ENCODE measurements around the gene KDM4C. TPM values are rescaled to one million over a fixed set of nuclear protein-coding genes. Genes with fewer than 3 reads are reported as not detected.

Gene KDM4C
- total RNA-seq, 5 donors from 2014 or later (not counting 1 experiment from before 2014, with no cell fraction given) = 66.4 to 107 (median 76.0) TPM

GRCh38 chr9:7192266-7192665 is 434.5 kb downstream of the KDM4C start:
- Mint-ChIP-seq H3K27me3 (no peaks in the 10 kb centered on the region), H3K4me1 (no peaks in the 10 kb centered on the region), H3K9me3 (peaks cover 8 to 24% (median 10%) of the 10 kb centered on the region in 3 donors), H3K4me3 (no peak overlapping the region), H3K36me3 (peaks cover 13% of the 10 kb centered on the region), H3K27ac (no peak overlapping the region)
- H3K27ac ChIP-seq (ENCODE audit: low read length) = no peak overlapping the region
- ATAC-seq (replicated peaks in 1 of 4) (no peak), DNase-seq (no peak)
- H3K27me3 ChIP-seq (replicated peaks in 1 of 2; ENCODE audit: control insufficient read depth in 2 of 2, extremely low read depth in 1 of 2, insufficient read depth in 2 of 2, low read length in 1 of 2) = no peaks in the 10 kb centered on the region
- CTCF ChIA-PET = no interaction called here
- no peak overlapping the region for H3K4me3 ChIP-seq (ENCODE audit: control insufficient read depth in 1 of 2, extremely low read depth in 1 of 2, low read length in 1 of 2)
- H3K4me1 ChIP-seq (ENCODE audit: control insufficient read depth in 1 of 2, extremely low read depth in 1 of 2, insufficient read depth in 2 of 2, low read length in 2 of 2) = no peaks in the 10 kb centered on the region
- POLR2A ChIA-PET = interaction anchor here in 1 of 2 donors (0.6 kb wide), 1 partner anchor 1227 kb away, joined by 3 read pairs; no protein-coding TSS in a partner anchor
- 84% methylated on average over 4 of the region's 4 CpGs for WGBS (ENCODE audit: insufficient coverage)
- H3K9me3 ChIP-seq = no peaks in the 10 kb centered on the region
- H3K36me3 ChIP-seq (ENCODE audit: control insufficient read depth in 2 of 2, extremely low read depth in 1 of 2, insufficient read depth in 1 of 2, low read length in 1 of 2) = no peaks in the 10 kb centered on the region

GRCh38 chr9:7195526-7195925 is 437.8 kb downstream of the KDM4C start:
- POLR2A ChIA-PET = interaction anchor here in 1 of 2 donors (0.6 kb wide), 1 partner anchor 149 kb away, joined by 3 read pairs; no protein-coding TSS in a partner anchor
- Mint-ChIP-seq H3K27ac (no peak overlapping the region), H3K4me1 (no peaks in the 10 kb centered on the region), H3K36me3 (peaks cover 3% of the 10 kb centered on the region), H3K4me3 (no peak overlapping the region), H3K9me3 (peaks cover 5 to 10% (median 6%) of the 10 kb centered on the region in 3 donors), H3K27me3 (no peaks in the 10 kb centered on the region)
- ATAC-seq (replicated peaks in 1 of 4) (no peak), DNase-seq (no peak)
- H3K9me3 ChIP-seq = no peaks in the 10 kb centered on the region
- H3K36me3 ChIP-seq (ENCODE audit: control insufficient read depth in 2 of 2, extremely low read depth in 1 of 2, insufficient read depth in 1 of 2, low read length in 1 of 2) = no peaks in the 10 kb centered on the region
- no peak overlapping the region for H3K27ac ChIP-seq (ENCODE audit: low read length)
- CTCF ChIA-PET = no interaction called here
- no peaks in the 10 kb centered on the region for H3K27me3 ChIP-seq (replicated peaks in 1 of 2; ENCODE audit: control insufficient read depth in 2 of 2, extremely low read depth in 1 of 2, insufficient read depth in 2 of 2, low read length in 1 of 2)
- 100% methylated on average over 1 of the region's 2 CpGs for WGBS (ENCODE audit: insufficient coverage)
- H3K4me3 ChIP-seq (ENCODE audit: control insufficient read depth in 1 of 2, extremely low read depth in 1 of 2, low read length in 1 of 2) = no peak overlapping the region
- no peaks in the 10 kb centered on the region for H3K4me1 ChIP-seq (ENCODE audit: control insufficient read depth in 1 of 2, extremely low read depth in 1 of 2, insufficient read depth in 2 of 2, low read length in 2 of 2)

- Histone ChIP-seq H3K36me3 (ENCODE audit: control insufficient read depth in 2 of 2, extremely low read depth in 1 of 2, insufficient read depth in 1 of 2, low read length in 1 of 2) (no peaks in the 10 kb centered on the region), H3K27me3 (replicated peaks in 1 of 2; ENCODE audit: control insufficient read depth in 2 of 2, extremely low read depth in 1 of 2, insufficient read depth in 2 of 2, low read length in 1 of 2) (no peaks in the 10 kb centered on the region), H3K27ac (ENCODE audit: low read length) (no peak overlapping the region), H3K9me3 (no peaks in the 10 kb centered on the region), H3K4me3 (ENCODE audit: control insufficient read depth in 1 of 2, extremely low read depth in 1 of 2, low read length in 1 of 2) (no peak overlapping the region), H3K4me1 (ENCODE audit: control insufficient read depth in 1 of 2, extremely low read depth in 1 of 2, insufficient read depth in 2 of 2, low read length in 2 of 2) (no peaks in the 10 kb centered on the region)
- Mint-ChIP-seq H3K4me3 (no peak overlapping the region), H3K27ac (no peak overlapping the region), H3K4me1 (no peaks in the 10 kb centered on the region), H3K27me3 (no peaks in the 10 kb centered on the region), H3K36me3 (no peaks in the 10 kb centered on the region), H3K9me3 (peaks cover 0 to 6% (median 0%) of the 10 kb centered on the region in 3 donors)
- CTCF ChIA-PET = interaction anchor here in 1 of 2 donors (0.5 kb wide), 1 partner anchor 38 kb away, joined by 3 read pairs; no protein-coding TSS in a partner anchor
- ATAC-seq (replicated peaks in 1 of 4) (no peak), DNase-seq (no peak)
- POLR2A ChIA-PET = no interaction called here
- 86% methylated on average over 2 of the region's 2 CpGs for WGBS (ENCODE audit: insufficient coverage)
Measured at GRCh38 chr9:7196467-7196866, 438.7 kb downstream of the KDM4C start.

GRCh38 chr9:7201196-7201595 is 443.4 kb downstream of the KDM4C start:
- no peak for ATAC-seq (replicated peaks in 1 of 4)
- H3K36me3 Mint-ChIP-seq = no peaks in the 10 kb centered on the region

GRCh38 chr9:7205806-7206205 is 448.0 kb downstream of the KDM4C start:
- no peak for ATAC-seq (replicated peaks in 1 of 4)

More at GRCh38 chr9:7201196-7201595, 443.4 kb downstream of the KDM4C start:
- H3K27me3 ChIP-seq (replicated peaks in 1 of 2; ENCODE audit: control insufficient read depth in 2 of 2, extremely low read depth in 1 of 2, insufficient read depth in 2 of 2, low read length in 1 of 2) = no peaks in the 10 kb centered on the region
- no peaks in the 10 kb centered on the region for H3K36me3 ChIP-seq (ENCODE audit: control insufficient read depth in 2 of 2, extremely low read depth in 1 of 2, insufficient read depth in 1 of 2, low read length in 1 of 2)
- H3K27me3 Mint-ChIP-seq = no peaks in the 10 kb centered on the region
- ChIA-PET POLR2A (no interaction called here), CTCF (interaction anchor here in 1 of 2 donors (0.5 kb wide), 1 partner anchor 33 kb away, joined by 3 read pairs; no protein-coding TSS in a partner anchor)
- no peaks in the 10 kb centered on the region for H3K4me1 ChIP-seq (ENCODE audit: control insufficient read depth in 1 of 2, extremely low read depth in 1 of 2, insufficient read depth in 2 of 2, low read length in 2 of 2)
- H3K9me3 Mint-ChIP-seq = no peaks in the 10 kb centered on the region
- no peaks in the 10 kb centered on the region for H3K9me3 ChIP-seq
- H3K4me1 Mint-ChIP-seq = no peaks in the 10 kb centered on the region
- H3K27ac Mint-ChIP-seq = no peak overlapping the region
- H3K4me3 ChIP-seq (ENCODE audit: control insufficient read depth in 1 of 2, extremely low read depth in 1 of 2, low read length in 1 of 2) = no peak overlapping the region
- no peak for DNase-seq
- no CpG with 5 or more reads among the region's 5 CpGs for WGBS (ENCODE audit: insufficient coverage)
- H3K27ac ChIP-seq (ENCODE audit: low read length) = no peak overlapping the region
- H3K4me3 Mint-ChIP-seq = no peak overlapping the region

GRCh38 chr9:7206221-7206758 is 448.5 kb downstream of the KDM4C start:
- H3K4me3 Mint-ChIP-seq = no peak overlapping the region
- H3K27ac Mint-ChIP-seq = no peak overlapping the region
- DNase-seq (no peak), ATAC-seq (replicated peaks in 1 of 4) (no peak)
- ChIA-PET POLR2A (no interaction called here), CTCF (no interaction called here)
- H3K9me3 ChIP-seq = no peaks in the 10 kb centered on the region
- H3K27ac ChIP-seq (ENCODE audit: low read length) = no peak overlapping the region
- no CpG with 5 or more reads among the region's 6 CpGs for WGBS (ENCODE audit: insufficient coverage)
- no peaks in the 10 kb centered on the region for H3K36me3 ChIP-seq (ENCODE audit: control insufficient read depth in 2 of 2, extremely low read depth in 1 of 2, insufficient read depth in 1 of 2, low read length in 1 of 2)
- no peaks in the 10 kb centered on the region for H3K4me1 ChIP-seq (ENCODE audit: control insufficient read depth in 1 of 2, extremely low read depth in 1 of 2, insufficient read depth in 2 of 2, low read length in 2 of 2)
- no peaks in the 10 kb centered on the region for H3K36me3 Mint-ChIP-seq
- H3K27me3 ChIP-seq (replicated peaks in 1 of 2; ENCODE audit: control insufficient read depth in 2 of 2, extremely low read depth in 1 of 2, insufficient read depth in 2 of 2, low read length in 1 of 2) = peaks cover 0 to under 1% of the 10 kb centered on the region in 2 experiments
- H3K9me3 Mint-ChIP-seq = no peaks in the 10 kb centered on the region
- H3K4me1 Mint-ChIP-seq = no peaks in the 10 kb centered on the region
- H3K4me3 ChIP-seq (ENCODE audit: control insufficient read depth in 1 of 2, extremely low read depth in 1 of 2, low read length in 1 of 2) = no peak overlapping the region
- no peaks in the 10 kb centered on the region for H3K27me3 Mint-ChIP-seq

More at GRCh38 chr9:7205806-7206205, 448.0 kb downstream of the KDM4C start:
- Mint-ChIP-seq H3K27ac (no peak overlapping the region), H3K9me3 (no peaks in the 10 kb centered on the region), H3K27me3 (no peaks in the 10 kb centered on the region), H3K36me3 (no peaks in the 10 kb centered on the region), H3K4me1 (no peaks in the 10 kb centered on the region), H3K4me3 (no peak overlapping the region)
- WGBS (ENCODE audit: insufficient coverage) = no CpG with 5 or more reads among the region's 4 CpGs
- Histone ChIP-seq H3K4me1 (ENCODE audit: control insufficient read depth in 1 of 2, extremely low read depth in 1 of 2, insufficient read depth in 2 of 2, low read length in 2 of 2) (no peaks in the 10 kb centered on the region), H3K27ac (ENCODE audit: low read length) (no peak overlapping the region), H3K27me3 (replicated peaks in 1 of 2; ENCODE audit: control insufficient read depth in 2 of 2, extremely low read depth in 1 of 2, insufficient read depth in 2 of 2, low read length in 1 of 2) (no peaks in the 10 kb centered on the region), H3K36me3 (ENCODE audit: control insufficient read depth in 2 of 2, extremely low read depth in 1 of 2, insufficient read depth in 1 of 2, low read length in 1 of 2) (no peaks in the 10 kb centered on the region), H3K9me3 (no peaks in the 10 kb centered on the region), H3K4me3 (ENCODE audit: control insufficient read depth in 1 of 2, extremely low read depth in 1 of 2, low read length in 1 of 2) (no peak overlapping the region)
- ChIA-PET POLR2A (no interaction called here), CTCF (interaction anchor here in 1 of 2 donors (0.7 kb wide), 1 partner anchor 14 kb away, joined by 3 read pairs; no protein-coding TSS in a partner anchor)
- DNase-seq = no peak

Measured in T-cell (primary cell).